ENCODE measurements around the gene HOOK1. TPM values are rescaled to one million over a fixed set of nuclear protein-coding genes. Genes with fewer than 3 reads are reported as not detected.

Gene HOOK1
- total RNA-seq, 2 donors from 2014 or later: 19.9 to 23.7 TPM

- H3K27ac Mint-ChIP-seq: no peak overlapping the region
- 87 to 88% methylated on average over 6 to 7 of the region's 7 CpGs for whole genome bisulfite sequencing, 2 experiments (ENCODE audit: insufficient coverage in 1 of 2, insufficient read length in 1 of 2)
- peak; percentile 58 for DNase-seq
These were observed 37.5 kb upstream of the HOOK1 start for GRCh38 chr1:59776960-59777852.

GRCh38 chr1:59779949-59780348, 34.8 kb upstream of the HOOK1 start:
- Mint-ChIP-seq H3K4me3 (no peak overlapping the region), H3K27ac (no peak overlapping the region), H3K4me1 (no peaks in the 10 kb centered on the region), H3K9me3 (no peaks in the 10 kb centered on the region), H3K27me3 (ENCODE audit: insufficient read depth) (peaks cover 11% of the 10 kb centered on the region), H3K36me3 (ENCODE audit: low read depth) (no peaks in the 10 kb centered on the region)
- peaks cover 18% of the 10 kb centered on the region for H3K27me3 ChIP-seq (ENCODE audit: control insufficient read depth, insufficient read depth, low read length, poor library complexity, severe bottlenecking)
- H3K27ac ChIP-seq (ENCODE audit: low read depth, low read length): no peak overlapping the region
- WGBS, 2 experiments (ENCODE audit: insufficient coverage in 1 of 2, insufficient read length in 1 of 2): 73 to 100% methylated on average over 1 to 2 of the region's 2 CpGs
- no peak overlapping the region for H3K4me3 ChIP-seq (ENCODE audit: low read length)
- DNase-seq: peak; percentile 65
- no peak overlapping the region for H3K9ac ChIP-seq (ENCODE audit: extremely low read depth, low read length, poor library complexity, severe bottlenecking)
- no peaks in the 10 kb centered on the region for H3K9me3 ChIP-seq (ENCODE audit: control insufficient read depth, low read length)
- H3K36me3 ChIP-seq (ENCODE audit: control insufficient read depth, insufficient read depth, low read length): no peaks in the 10 kb centered on the region
- no peaks in the 10 kb centered on the region for H3K4me1 ChIP-seq (ENCODE audit: control insufficient read depth, insufficient read depth, low read length)
- TF ChIP-seq CTCF (conservative IDR thresholded peaks at IDR 0.05): peak; percentile 81

More at GRCh38 chr1:59776960-59777852, 37.5 kb upstream of the HOOK1 start:
- H3K27me3 ChIP-seq (ENCODE audit: control insufficient read depth, insufficient read depth, low read length, poor library complexity, severe bottlenecking): peaks cover 28% of the 10 kb centered on the region
- Mint-ChIP-seq H3K4me1 (no peaks in the 10 kb centered on the region), H3K4me3 (no peak overlapping the region), H3K36me3 (ENCODE audit: low read depth) (no peaks in the 10 kb centered on the region), H3K9me3 (no peaks in the 10 kb centered on the region), H3K27me3 (ENCODE audit: insufficient read depth) (peaks cover 18% of the 10 kb centered on the region)
- H3K27ac ChIP-seq (ENCODE audit: low read depth, low read length): no peak overlapping the region
- no peak overlapping the region for H3K9ac ChIP-seq (ENCODE audit: extremely low read depth, low read length, poor library complexity, severe bottlenecking)
- H3K36me3 ChIP-seq (ENCODE audit: control insufficient read depth, insufficient read depth, low read length): no peaks in the 10 kb centered on the region
- H3K4me3 ChIP-seq (ENCODE audit: low read length): no peak overlapping the region
- peak; percentile 55 for TF ChIP-seq CTCF (conservative IDR thresholded peaks at IDR 0.05)
- no peaks in the 10 kb centered on the region for H3K9me3 ChIP-seq (ENCODE audit: control insufficient read depth, low read length)
- no peaks in the 10 kb centered on the region for H3K4me1 ChIP-seq (ENCODE audit: control insufficient read depth, insufficient read depth, low read length)

- Histone ChIP-seq H3K36me3 (ENCODE audit: control insufficient read depth, insufficient read depth, low read length) (no peaks in the 10 kb centered on the region), H3K9ac (ENCODE audit: extremely low read depth, low read length, poor library complexity, severe bottlenecking) (no peak overlapping the region), H3K4me1 (ENCODE audit: control insufficient read depth, insufficient read depth, low read length) (no peaks in the 10 kb centered on the region), H3K27ac (ENCODE audit: low read depth, low read length) (no peak overlapping the region), H3K27me3 (ENCODE audit: control insufficient read depth, insufficient read depth, low read length, poor library complexity, severe bottlenecking) (no peaks in the 10 kb centered on the region), H3K4me3 (ENCODE audit: low read length) (no peak overlapping the region), H3K9me3 (ENCODE audit: control insufficient read depth, low read length) (peaks cover 8% of the 10 kb centered on the region)
- no peaks in the 10 kb centered on the region for H3K4me1 Mint-ChIP-seq
- peaks cover 26% of the 10 kb centered on the region for H3K9me3 Mint-ChIP-seq
- H3K27ac Mint-ChIP-seq: no peak overlapping the region
- no peak for TF ChIP-seq CTCF (conservative IDR thresholded peaks at IDR 0.05)
- no peaks in the 10 kb centered on the region for H3K36me3 Mint-ChIP-seq (ENCODE audit: low read depth)
- no peak for DNase-seq
- no peak overlapping the region for H3K4me3 Mint-ChIP-seq
- no peaks in the 10 kb centered on the region for H3K27me3 Mint-ChIP-seq (ENCODE audit: insufficient read depth)
These were observed 25.9 kb upstream of the HOOK1 start for GRCh38 chr1:59788825-59789224.
